Liver (tissue), 3 donors: Measurements from ENCODE around the gene BEAN1.

Experiments
- SP1 ChIP-seq: IDR thresholded peaks from 2 replicates; pipeline ENCODE4 v1.6.1; 2018; ENCODE audit warnings: antibody characterized with exemption, mild to moderate bottlenecking
- TAF1 ChIP-seq: conservative IDR thresholded peaks from 2 replicates; pipeline ENCODE4 v1.6.1; 2016; ENCODE audit warnings: antibody characterized with exemption, mild to moderate bottlenecking
- YY1 ChIP-seq: IDR thresholded peaks from 2 replicates; pipeline ENCODE4 v1.6.1; 2016; ENCODE audit warnings: antibody characterized with exemption, mild to moderate bottlenecking
- TF ChIP-seq, protein P1 (sequence below): fragments of 150-350 bp; IDR thresholded peaks from 2 replicates; pipeline ENCODE4 v1.5.1; 2017; ENCODE audit warnings: improper control_type of control experiment, low read depth, low read length; ENCODE audit not compliant: missing input control
- TF ChIP-seq, protein P2 (sequence below): IDR thresholded peaks from 2 replicates; pipeline ENCODE4 v1.6.1; 2016; ENCODE audit warnings: antibody characterized with exemption, mild to moderate bottlenecking
- donor health status: healthy.
- donor health status: healthy.

DNA sequence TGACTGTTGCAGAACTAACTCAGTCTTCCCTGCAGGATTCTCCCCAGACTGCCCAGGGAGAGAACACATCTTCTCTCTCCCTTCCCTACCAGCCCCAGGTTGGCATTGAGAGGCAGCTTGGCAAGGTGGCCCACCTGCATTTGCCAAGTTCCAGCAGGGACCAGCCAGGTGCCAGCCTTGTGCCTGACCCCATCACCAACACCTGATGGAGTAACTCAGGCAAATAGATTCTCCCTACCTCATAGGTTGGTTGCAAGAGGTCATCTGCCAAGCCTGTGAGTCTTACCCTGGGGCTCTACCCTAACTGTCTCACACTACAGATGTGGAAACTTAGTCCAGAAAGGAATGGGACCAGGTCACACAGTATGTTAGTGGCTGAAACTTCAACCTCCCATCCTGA lies 20.4 kb downstream of the BEAN1 start:
- TF ChIP-seq, protein P1, sequence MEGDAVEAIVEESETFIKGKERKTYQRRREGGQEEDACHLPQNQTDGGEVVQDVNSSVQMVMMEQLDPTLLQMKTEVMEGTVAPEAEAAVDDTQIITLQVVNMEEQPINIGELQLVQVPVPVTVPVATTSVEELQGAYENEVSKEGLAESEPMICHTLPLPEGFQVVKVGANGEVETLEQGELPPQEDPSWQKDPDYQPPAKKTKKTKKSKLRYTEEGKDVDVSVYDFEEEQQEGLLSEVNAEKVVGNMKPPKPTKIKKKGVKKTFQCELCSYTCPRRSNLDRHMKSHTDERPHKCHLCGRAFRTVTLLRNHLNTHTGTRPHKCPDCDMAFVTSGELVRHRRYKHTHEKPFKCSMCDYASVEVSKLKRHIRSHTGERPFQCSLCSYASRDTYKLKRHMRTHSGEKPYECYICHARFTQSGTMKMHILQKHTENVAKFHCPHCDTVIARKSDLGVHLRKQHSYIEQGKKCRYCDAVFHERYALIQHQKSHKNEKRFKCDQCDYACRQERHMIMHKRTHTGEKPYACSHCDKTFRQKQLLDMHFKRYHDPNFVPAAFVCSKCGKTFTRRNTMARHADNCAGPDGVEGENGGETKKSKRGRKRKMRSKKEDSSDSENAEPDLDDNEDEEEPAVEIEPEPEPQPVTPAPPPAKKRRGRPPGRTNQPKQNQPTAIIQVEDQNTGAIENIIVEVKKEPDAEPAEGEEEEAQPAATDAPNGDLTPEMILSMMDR = no peak
- TF ChIP-seq YY1 = no peak
- TF ChIP-seq, protein P2, sequence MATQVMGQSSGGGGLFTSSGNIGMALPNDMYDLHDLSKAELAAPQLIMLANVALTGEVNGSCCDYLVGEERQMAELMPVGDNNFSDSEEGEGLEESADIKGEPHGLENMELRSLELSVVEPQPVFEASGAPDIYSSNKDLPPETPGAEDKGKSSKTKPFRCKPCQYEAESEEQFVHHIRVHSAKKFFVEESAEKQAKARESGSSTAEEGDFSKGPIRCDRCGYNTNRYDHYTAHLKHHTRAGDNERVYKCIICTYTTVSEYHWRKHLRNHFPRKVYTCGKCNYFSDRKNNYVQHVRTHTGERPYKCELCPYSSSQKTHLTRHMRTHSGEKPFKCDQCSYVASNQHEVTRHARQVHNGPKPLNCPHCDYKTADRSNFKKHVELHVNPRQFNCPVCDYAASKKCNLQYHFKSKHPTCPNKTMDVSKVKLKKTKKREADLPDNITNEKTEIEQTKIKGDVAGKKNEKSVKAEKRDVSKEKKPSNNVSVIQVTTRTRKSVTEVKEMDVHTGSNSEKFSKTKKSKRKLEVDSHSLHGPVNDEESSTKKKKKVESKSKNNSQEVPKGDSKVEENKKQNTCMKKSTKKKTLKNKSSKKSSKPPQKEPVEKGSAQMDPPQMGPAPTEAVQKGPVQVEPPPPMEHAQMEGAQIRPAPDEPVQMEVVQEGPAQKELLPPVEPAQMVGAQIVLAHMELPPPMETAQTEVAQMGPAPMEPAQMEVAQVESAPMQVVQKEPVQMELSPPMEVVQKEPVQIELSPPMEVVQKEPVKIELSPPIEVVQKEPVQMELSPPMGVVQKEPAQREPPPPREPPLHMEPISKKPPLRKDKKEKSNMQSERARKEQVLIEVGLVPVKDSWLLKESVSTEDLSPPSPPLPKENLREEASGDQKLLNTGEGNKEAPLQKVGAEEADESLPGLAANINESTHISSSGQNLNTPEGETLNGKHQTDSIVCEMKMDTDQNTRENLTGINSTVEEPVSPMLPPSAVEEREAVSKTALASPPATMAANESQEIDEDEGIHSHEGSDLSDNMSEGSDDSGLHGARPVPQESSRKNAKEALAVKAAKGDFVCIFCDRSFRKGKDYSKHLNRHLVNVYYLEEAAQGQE = no peak
- no peak for TF ChIP-seq SP1
- TF ChIP-seq TAF1 = no peak
